Cortex of kidney (tissue), 1 donor: ENCODE results near the gene GAB2.

ENCODE experiments used
- DNase-seq: peaks from one replicate; lab custom pipeline; 2025; lab: John Stamatoyannopoulos, UW

Gene GAB2

DNA sequence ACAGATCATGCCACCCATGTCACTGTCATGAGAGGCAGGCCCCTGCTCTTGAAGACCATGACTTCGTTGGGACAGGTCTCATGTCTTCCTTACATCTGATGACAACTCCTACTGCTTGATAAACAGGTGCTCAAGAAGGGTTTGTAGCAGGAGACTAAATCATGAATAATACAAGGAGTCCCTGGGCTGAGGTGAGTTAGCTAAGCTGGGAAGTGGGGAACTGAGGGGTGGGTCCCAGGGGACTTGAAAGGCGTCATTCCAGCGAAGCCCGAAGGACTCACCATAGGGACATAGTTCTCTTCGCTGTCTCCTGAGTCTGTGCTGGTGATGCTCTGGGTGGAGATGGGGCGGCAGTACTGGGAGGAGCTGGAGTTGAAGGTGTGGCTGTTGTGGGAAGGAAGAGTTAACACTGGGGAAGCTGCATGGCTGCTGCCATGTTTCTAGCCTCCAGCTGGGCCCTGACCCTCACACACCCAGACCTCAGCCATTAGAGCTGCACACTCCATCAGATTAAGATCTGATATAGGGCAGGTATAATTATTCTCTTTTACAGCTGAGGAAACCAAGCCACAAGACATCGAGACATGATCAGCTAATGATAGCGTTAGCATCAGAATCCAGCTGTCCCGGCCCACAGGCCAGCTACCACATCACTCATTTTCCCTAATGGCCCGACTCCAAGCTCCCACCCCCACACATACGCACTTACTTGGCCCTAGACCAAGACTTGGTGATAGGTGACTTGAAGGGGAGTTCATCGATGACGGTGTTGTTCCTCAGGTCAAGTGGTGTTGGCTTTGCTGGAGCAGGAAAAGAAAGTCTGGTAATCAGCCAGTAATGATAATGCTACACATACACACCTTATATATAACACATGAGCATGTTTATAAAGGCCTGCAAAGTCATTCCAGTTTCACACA is 196.0 kb downstream of the GAB2 start:
- DNase-seq = no peak

GRCh38 chr11:78220218-78221157 is 197.1 kb downstream of the GAB2 start:
- DNase-seq = no peak

- no peak for DNase-seq
Observed at GRCh38 chr11:78219493-78220217, 198.0 kb downstream of the GAB2 start.

DNA sequence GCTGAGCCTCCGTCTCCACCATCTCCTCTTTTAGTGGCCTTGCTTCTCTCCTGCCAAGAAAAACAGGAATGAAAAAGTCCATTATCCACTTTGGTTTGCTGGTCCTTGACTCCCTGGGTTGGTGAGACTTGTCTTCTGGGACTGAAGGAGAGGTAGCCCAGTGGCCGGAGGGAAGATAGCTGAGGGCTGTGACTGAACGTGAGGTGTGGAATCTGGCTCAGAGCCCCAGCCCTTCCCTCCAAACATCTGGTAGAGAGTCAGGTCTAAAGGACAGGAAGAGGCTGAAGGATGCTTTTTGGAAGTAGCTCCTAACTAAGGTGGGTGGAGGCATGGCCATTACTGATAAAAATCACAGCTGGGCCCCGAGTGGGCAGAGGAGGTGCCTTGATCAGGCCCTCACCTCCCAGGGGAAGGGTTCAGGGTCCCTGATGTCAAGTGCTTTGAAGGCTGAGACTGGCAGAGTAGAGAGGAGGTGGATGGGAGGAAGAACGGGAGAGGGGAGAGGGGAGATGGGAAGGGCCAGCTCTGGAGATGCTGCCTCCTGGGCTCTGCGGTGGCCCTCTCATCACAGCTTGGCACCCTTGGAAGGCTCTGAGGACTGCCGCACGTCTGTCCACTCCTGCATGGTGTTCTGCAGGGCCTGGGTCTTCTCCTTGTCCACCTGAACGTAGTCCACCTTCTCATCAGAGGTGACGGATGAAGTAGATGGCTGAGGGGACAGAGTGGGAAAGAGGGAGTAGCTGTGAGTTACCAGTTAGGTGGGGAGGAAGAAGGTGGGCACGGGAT is 198.7 kb downstream of the GAB2 start:
- DNase-seq = no peak

- no peak for DNase-seq
Observed at GRCh38 chr11:78217650-78218541, 199.7 kb downstream of the GAB2 start.

GRCh38 chr11:78216571-78217287 is 200.9 kb downstream of the GAB2 start:
- DNase-seq = no peak

- DNase-seq = no peak
Observed at GRCh38 chr11:78216021-78216420, 201.6 kb downstream of the GAB2 start.

DNA sequence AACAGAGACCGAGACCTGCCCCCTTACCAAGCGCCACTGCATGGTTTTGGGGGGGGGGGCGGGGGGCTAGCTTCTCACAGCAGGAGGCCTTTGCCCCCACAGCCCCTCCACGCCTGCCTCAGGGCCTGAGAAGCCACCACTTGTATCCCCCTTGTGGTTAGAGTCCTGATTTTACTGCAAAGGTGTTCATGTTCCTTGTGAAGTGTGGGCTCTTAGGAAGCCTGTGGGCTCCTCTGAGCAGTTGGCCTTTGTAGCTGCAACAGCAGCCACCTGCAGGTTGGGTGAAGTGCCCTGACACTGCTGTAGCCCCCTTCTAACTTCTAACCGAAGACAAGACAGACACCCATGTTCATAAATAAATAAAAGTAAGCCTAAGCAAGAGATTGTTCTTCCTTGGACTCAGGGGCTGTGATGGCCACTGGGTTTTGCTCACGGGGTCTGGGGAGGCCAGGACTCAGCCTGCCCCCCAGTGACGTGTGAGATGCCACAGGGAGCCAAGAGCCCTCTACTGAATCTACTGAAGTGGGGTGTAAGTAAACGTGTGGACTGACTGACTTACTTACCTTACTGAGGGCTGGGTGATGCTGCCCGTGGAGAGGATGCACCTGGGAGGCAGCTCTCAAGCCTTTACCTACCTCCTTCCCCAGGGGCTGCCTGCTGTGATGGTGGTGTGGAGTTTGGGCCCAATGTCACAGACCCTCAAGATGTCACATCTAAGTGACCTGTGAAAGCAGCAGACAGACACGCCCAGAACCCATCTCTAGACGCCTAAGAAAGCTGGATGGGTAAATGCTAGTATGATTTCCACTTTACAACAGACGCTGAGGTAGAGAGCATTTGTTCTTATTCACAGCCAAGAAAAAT is 203.1 kb downstream of the GAB2 start:
- no peak for DNase-seq

DNA sequence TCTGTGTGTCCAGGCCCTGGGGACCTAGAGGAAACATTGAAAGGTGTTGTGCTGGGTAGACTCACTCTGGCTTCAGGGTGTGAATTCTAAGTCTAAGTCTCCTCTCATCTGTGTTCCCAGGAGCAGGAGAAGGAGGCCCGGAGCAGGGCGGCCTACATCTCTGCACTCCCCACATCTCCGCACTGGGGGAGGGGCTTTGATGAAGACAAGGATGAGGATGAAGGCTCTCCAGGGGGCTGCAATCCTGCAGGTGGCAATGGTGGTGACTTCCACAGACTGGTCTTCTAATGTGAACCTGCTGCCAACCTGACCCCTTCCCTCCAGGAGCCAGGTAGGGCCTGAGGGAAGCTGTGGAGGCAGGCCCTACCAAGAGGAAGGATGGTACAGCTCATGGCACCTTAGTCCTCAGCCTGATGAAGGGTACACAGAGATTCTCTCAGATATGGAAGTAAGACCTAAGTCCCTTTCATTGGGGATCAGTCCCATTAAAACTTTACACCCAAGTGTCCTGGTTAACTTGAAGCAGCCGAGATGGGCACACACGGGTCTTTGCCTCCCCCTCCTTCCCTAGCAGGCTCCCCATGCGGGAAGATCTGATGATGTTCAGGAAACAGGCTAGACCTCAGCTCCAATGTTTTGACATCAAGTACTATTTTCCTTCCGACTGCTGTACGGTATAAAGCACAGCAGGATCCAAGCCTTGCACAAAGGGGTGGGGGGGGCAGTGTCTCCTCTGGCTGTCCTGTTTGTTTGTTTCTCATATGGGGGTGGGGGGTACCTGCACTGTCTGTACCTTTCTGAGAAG is 203.9 kb downstream of the GAB2 start:
- no peak for DNase-seq

- no peak for DNase-seq
Observed at GRCh38 chr11:78212586-78213371, 204.8 kb downstream of the GAB2 start.

DNA sequence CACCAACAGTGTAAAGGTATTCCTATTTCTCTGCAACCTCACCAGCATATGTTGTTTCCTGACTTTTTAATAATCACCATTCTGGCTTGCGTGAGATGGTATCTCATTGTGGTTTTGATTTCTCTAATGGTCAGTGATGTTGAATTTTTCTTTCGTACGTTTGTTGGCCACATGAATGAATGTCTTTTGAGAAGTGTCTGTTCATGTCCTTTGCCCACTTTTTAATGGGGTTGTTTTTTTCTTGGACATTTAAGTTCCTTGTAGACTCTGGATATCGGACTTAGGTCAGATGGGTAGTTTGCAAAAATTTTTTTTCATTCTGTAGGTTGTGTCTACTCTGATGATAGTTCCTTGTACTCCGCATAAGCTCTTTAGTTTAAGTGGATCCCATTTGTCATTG is 206.1 kb downstream of the GAB2 start:
- no peak for DNase-seq

GRCh38 chr11:78210000-78210608 is 207.5 kb downstream of the GAB2 start:
- no peak for DNase-seq

- no peak for DNase-seq
Observed at GRCh38 chr11:78209478-78209877, 208.1 kb downstream of the GAB2 start.

- no peak for DNase-seq
Observed at GRCh38 chr11:78208257-78209165, 209.1 kb downstream of the GAB2 start.

DNA sequence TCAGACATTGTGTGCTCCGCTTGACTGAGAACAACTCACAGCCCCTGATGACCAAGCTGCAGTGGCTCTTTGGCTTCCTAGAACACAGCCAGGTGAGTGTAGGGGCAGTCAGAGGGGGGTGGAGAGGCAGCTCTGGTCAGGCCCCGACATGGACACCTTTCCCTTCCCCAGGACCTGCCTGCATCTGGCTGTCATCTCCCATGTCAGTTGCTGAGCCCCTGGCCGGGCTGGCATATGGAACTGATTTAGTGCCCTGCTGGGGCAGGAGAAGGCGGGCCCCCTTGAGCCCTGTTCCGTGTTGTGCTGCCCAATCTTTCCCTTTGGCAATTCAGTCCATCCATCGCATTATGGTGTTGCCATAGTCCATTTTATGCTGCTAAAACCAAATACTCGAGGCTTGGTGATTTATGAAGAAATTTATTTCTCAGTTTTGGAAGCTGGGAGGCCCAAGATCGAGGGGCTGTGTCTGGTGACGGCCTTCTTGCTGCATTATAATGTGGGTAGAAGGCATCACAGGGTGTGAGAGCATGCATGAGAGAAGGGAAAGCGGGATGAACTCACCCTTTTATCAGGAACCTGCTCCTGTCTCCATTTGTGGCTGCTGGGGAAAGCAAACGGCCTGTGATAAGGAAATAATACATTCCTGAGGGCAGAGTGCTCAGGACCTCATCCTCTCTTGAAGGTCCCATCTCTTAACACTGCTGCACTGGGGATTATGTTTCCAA is 209.9 kb downstream of the GAB2 start:
- DNase-seq = no peak
